Gastrocnemius medialis (tissue), 4 donors: ENCODE measurements around the gene ZNF227.

Source experiments
- POLR2A ChIP-seq, 2 donors: fragments of 450-650 bp; IDR thresholded peaks; one replicate each; pipeline ENCODE4 v1.6.1; 2017; ENCODE audit warnings: antibody characterized with exemption in 2 of 2, mild to moderate bottlenecking in 2 of 2, moderate library complexity in 2 of 2
- TF ChIP-seq, protein P1 (sequence below), 5 experiments: fragments of 450-650 bp in 3 of 5; fragments of 200-600 bp in 2 of 5; sonication (generic) in 2 of 5; IDR thresholded peaks in 4 of 5; conservative IDR thresholded peaks in 1 of 5; 1 replicate in 4 of 5; 2 replicates in 1 of 5; pipeline ENCODE4 v1.5.1; 2016 to 2019; ENCODE audit warnings: antibody characterized with exemption in 5 of 5, mild to moderate bottlenecking in 3 of 5, moderate library complexity in 3 of 5

- TF ChIP-seq, protein P1, sequence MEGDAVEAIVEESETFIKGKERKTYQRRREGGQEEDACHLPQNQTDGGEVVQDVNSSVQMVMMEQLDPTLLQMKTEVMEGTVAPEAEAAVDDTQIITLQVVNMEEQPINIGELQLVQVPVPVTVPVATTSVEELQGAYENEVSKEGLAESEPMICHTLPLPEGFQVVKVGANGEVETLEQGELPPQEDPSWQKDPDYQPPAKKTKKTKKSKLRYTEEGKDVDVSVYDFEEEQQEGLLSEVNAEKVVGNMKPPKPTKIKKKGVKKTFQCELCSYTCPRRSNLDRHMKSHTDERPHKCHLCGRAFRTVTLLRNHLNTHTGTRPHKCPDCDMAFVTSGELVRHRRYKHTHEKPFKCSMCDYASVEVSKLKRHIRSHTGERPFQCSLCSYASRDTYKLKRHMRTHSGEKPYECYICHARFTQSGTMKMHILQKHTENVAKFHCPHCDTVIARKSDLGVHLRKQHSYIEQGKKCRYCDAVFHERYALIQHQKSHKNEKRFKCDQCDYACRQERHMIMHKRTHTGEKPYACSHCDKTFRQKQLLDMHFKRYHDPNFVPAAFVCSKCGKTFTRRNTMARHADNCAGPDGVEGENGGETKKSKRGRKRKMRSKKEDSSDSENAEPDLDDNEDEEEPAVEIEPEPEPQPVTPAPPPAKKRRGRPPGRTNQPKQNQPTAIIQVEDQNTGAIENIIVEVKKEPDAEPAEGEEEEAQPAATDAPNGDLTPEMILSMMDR (IDR thresholded peaks at IDR 0.05 in 4 of 5, conservative IDR thresholded peaks at IDR 0.05 in 1 of 5) = no peak
- TF ChIP-seq POLR2A (IDR thresholded peaks at IDR 0.05) = no peak
Observed at GRCh38 chr19:44180968-44181367, 31.4 kb upstream of the ZNF227 start.
